ENCODE data around the gene AOC3.

Gene AOC3

DNA sequence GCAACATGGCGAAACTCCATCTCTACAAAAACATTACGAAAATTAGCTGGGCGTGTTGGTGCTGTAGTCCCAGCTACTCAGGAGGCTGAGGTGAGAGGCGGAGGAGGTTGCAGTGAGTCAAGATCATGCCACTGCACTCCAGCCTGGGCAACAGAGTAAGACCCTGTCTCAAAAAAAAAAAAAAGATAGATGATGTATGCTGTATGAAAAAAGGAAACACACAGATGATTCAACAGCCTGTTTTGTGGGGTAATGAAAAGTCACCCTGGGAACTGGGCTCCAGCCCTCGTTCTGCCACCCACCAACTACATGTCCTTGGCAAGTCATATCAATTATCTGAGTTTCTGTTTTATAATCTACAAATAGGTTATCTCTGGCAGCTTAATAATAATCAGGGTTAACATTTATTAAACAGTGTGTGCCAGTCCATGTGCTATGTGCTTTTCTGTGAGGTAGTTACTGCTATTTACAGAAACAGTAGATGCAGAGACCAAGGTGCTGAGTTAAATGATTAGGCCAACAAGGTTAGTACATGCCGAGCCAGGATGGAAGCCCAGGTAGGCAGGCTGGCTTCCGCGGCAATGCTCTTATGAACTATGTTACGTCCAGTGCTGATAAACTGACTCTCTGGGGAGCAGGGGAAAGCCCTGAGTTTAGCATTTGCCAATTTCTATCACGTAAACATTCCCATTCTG is 50.7 kb downstream of the AOC3 start:
- H3K4me3 ChIP-seq (ENCODE audit: low read length): no peak overlapping the region
- no peak for DNase-seq (ENCODE audit: low read depth)
- TF ChIP-seq, protein P1, sequence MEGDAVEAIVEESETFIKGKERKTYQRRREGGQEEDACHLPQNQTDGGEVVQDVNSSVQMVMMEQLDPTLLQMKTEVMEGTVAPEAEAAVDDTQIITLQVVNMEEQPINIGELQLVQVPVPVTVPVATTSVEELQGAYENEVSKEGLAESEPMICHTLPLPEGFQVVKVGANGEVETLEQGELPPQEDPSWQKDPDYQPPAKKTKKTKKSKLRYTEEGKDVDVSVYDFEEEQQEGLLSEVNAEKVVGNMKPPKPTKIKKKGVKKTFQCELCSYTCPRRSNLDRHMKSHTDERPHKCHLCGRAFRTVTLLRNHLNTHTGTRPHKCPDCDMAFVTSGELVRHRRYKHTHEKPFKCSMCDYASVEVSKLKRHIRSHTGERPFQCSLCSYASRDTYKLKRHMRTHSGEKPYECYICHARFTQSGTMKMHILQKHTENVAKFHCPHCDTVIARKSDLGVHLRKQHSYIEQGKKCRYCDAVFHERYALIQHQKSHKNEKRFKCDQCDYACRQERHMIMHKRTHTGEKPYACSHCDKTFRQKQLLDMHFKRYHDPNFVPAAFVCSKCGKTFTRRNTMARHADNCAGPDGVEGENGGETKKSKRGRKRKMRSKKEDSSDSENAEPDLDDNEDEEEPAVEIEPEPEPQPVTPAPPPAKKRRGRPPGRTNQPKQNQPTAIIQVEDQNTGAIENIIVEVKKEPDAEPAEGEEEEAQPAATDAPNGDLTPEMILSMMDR (conservative IDR thresholded peaks at IDR 0.05; ENCODE audit: low read depth, low read length): no peak

DNA sequence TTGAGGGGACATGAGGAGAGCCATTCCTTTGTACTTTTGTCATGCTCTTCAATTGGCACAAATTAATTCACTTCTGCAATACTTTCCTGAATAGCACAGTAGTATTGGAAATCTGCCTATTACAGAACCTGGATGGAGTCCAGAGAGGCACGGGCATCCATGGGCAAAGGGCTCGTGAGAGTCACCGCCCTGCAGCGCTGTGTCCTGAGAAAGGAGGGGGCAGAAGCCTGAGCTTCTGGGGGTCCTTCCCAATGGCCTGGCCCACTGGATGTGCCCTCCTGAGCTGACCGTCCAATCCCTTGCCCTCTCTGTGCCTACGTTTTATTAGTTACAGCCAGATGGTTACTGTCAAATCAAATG is 53.1 kb downstream of the AOC3 start:
- TF ChIP-seq, protein P1 (conservative IDR thresholded peaks at IDR 0.05; ENCODE audit: low read depth, low read length): no peak
- no peak for DNase-seq (ENCODE audit: low read depth)
- no peak overlapping the region for H3K4me3 ChIP-seq (ENCODE audit: low read length)

DNA sequence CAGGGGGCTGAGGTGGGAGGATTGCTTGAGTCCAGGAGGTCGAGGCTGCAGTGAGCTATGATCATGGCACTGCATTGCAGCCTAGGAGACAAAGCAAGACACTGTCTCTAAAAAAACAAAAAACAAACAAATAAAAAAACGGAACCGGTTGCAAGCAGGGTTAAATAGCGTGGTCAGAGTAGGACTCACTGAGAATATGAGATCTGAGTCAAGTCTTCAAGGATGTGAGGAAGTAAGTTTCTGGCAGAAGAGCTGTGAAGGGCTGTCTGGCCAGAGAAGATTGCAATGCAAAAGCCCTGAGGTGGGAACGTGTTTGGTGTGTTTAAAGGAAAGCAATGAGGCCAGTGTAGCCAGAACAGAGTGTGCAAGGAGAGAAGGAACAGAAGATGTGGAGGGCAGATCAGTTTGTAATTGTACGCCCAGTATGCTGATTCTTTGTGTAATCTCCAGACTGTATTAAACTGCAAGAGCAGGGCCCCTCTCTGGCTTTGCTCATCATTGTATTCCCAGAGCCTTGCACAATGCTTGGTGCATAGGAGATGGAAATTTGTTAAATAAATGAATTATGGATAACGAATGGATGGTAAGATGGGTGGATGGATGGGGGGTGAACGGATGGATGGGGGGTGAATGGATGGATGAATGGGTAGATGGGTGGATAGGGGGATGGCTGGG is 55.9 kb downstream of the AOC3 start:
- TF ChIP-seq, protein P1 (conservative IDR thresholded peaks at IDR 0.05; ENCODE audit: low read depth, low read length): no peak
- DNase-seq (ENCODE audit: low read depth): no peak
- no peak overlapping the region for H3K4me3 ChIP-seq (ENCODE audit: low read length)

Data from retinal pigment epithelial cell (primary cell).